NCI-H69 (cell line): ENCODE results near the gene NEK11.
"Not testable (repeated sequence)": the region's sequence is repeated elsewhere in the genome, so short reads cannot be mapped to it uniquely, and the experiment has no call there.

ENCODE experiments used
- DNase-seq: peaks from one replicate; lab custom pipeline; 2025; lab: John Stamatoyannopoulos, UW

Gene NEK11

DNA sequence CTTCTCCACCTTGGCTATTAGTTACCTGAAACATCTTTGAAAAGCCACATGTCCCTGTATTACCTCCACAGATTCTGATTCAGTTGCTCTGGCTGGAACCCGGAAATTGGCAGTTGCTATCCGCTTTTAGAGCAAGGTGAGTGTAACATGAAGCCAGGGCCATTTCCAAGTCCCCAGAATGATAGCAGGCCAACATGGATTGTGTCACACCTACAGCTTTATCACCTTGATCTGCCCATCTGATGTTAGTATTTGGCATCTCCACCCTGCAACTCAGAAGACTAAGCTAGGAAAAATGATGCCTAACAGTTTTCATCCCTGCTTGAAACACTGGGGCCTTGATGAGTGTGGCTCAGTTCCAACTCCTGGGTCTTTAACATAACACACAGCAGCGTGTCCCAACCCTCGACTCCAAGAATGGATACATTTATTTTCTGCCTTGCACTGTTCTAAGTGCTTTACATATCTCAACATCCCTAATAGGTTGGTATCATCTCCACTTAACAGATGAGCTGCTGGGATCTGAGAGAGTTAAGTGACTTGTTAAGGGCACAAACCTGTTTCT, 333.6 kb downstream of the NEK11 start:
- DNase-seq, result no peak

- DNase-seq, result not testable (repeated sequence)
Observed at GRCh38 chr3:131361066-131361463, 334.4 kb downstream of the NEK11 start.

DNA sequence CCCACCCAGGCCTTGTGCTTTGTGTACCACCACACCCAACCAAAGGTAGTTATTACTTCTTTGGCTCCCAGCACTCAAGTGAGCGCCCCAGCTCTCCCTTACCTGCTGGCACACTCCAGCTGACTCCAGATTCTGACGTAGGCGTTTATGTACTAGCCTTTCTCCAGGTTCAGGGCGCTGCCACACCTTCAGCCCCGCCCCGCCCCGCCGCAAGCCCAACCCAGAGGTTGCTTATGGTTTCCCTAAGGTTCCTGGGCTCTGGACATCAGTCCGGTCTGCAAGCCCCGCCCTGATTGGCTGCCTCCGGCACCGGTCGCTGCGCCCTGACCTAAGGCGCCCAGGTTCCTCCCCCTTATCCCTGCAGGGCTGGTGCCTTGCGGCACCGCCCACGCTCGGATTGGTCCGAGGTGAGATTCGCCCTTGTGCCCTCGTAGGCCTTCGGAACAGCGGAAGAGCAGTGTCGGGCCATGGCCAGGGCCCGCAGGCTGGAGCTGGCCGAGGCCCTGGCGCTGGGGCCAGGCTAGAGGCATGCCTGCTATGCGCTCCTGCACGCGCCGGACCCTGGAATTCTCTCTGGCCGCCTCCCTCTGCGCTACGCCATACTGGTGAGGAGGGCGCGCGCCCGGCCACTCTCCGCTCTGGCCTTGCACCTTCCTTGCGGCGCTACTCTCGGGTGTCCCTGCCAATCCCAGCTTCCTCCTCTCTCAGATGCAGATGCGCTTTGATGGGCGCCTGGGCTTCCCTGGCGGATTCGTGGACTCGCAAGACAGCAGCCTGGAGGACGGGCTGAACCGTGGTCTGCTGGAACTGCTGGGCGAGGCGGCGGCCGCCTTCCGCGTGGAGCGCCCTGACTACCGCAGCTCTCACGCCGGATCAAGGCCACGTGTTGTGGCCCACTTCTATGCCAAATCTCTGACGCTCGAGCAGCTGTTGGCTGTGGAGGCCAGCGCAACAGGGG, 335.1 kb downstream of the NEK11 start:
- peak; percentile 44 for DNase-seq

DNA sequence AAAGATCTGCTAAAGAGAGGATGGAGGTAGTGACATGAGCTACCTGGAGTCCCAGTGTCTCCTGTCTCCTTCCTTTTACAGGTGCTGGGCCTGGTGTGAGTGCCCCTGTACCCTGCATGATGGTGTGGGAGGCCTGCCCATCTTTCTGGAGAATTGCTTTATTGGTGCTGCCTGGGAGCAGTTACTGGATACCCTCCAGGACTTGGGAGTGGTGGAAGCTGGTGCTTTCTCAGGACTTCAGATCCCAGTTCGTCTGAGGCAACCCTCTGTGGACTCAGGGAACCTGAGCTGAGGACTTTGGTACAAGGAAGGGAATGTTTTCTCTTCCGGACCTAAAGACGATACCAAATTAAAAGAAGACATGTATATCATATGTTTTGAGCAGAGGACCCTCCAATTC, 336.6 kb downstream of the NEK11 start:
- no peak for DNase-seq

DNA sequence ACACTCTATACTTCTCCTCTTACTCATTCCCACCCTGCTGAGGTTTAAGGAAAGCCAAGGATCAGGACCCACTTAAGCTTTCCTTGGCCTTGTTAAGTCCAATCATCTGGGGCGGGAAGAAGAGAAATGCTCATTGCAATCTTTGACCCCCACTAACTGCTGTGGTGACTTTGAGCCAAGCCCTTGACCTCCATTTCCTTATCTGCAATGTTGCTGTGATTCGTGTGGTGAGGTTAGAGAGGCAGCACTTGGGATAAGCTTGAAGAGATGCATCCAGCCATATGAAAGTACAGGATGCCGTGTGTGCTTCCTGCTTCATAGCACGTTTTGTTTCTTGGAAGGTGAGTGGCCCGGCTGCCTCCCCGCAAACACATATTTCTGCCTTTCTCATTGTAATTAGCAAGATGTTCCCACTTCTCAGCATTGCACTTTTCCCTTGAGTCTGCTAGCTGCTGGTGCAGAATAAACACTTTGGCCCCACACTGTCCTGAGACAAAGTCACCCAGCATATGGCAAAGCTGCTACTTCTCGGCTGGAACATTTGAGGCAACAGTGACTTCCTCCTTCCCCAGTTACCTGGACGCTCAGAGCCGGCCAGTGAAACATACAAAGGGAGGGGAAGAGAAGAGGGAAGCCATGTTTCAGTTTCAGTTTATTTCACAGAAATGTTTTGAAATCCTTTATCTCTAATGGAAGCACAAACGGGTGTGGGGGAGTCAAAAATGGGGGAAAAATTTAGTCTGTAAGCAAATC, 344.4 kb downstream of the NEK11 start:
- DNase-seq, result no peak

- DNase-seq, result no peak
Observed at GRCh38 chr3:131371688-131372066, 345.0 kb downstream of the NEK11 start.

GRCh38 chr3:131374741-131375140, 348.1 kb downstream of the NEK11 start:
- DNase-seq, result no peak

GRCh38 chr3:131380821-131381444, 354.3 kb downstream of the NEK11 start:
- not testable (repeated sequence) for DNase-seq

GRCh38 chr3:131381445-131382291, 355.0 kb downstream of the NEK11 start, which contains the start of gene NUDT16:
Gene NUDT16, plus strand, starts transcription at chr3:131381774. Its CDS starts 31 bp downstream, at chr3:131381805.
- peak; percentile 91 for DNase-seq

- DNase-seq, result no peak
Observed at GRCh38 chr3:131386429-131387165, 359.9 kb downstream of the NEK11 start.

DNA sequence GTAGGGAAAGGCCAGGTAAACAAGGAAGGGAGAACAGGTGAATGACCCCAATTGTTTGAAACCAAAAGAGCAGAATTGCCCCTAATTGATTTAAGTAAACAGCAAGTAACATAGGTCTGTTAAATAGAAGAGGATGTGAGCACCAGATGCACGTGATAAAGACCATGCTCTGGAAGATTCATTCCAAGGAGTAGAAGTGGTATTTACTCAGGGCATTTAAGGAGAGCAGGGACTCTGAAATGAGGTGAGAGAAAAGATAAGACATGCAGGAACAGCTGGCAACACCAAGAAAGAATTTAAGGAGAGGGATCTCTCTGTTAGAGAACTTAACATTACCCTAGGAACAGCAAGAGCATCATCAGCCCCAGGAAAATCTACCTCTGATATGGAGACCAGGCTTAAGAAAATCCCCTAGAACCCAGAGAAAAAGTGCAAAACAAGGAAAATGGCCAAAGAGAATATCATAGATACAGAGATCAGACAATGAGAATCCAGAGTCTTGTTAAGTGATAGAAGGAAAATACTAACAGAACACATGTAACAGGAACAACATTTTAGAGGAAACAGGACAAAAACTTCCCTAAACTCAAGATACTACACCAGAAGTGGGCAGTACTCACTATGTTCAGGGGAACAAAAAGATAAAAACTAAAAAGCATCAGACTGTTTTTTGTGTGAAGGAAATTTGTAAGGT, 361.3 kb downstream of the NEK11 start:
- no peak for DNase-seq

GRCh38 chr3:131388490-131388799, 361.8 kb downstream of the NEK11 start:
- no peak for DNase-seq

DNA sequence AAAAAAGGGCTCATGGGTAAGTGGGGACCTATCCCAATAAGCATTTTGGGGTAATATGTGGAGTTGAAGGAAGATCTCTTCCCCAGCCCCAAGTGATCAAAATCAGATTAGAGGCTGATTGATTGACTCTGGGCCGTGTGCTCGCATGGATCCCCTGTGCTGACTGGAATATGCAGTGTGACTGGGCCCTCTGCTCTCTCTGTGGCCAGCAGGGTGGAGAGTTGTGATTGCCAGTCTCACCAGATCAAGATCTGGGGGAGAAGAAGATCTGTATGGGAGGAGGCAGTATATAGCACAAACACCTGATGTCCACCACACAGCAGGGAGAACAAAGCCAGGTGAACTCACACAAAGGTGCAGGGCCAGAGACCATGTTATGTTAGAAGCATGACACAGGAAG, 363.7 kb downstream of the NEK11 start:
- no peak for DNase-seq

DNA sequence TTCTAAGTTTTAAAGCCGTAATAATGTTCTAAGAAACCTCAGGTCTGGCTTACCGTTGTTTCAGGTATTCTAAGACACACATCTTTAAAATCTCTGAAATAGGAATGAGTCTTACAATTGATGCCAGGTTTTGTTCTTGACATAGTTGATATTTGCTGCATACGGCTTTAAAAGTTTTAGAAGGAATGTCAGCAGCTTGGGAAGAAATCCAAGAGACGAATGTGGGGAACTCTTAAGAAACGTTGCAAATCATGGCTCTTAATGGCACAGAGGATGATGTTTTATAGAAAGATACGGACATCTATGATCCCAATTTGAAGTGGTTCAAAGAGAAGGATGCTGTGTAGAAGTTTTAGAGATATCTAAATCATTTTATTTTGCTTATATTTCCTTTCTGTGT, 366.4 kb downstream of the NEK11 start:
- DNase-seq, result no peak

GRCh38 chr3:131393868-131394267, 367.2 kb downstream of the NEK11 start:
- DNase-seq, result no peak

DNA sequence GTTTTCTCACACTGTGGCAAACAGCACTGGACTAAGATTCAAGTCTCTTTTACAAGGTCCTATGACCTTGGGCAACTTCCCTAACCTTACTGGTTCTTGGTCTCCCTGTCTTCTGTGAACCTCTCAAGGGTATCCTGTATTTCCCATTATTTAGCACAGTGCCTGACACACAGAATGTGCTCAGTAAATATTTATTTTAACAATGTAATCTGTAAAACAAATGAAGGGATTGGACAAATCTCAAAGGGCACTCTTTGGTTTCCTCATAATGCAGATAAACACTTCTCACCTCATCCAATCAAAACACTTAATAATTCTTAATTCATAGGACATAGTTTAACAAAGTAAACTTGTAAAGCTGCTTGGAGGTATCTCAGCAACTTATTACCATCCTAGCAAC, 367.7 kb downstream of the NEK11 start:
- DNase-seq, result no peak

- no peak for DNase-seq
Observed at GRCh38 chr3:131396170-131396569, 369.5 kb downstream of the NEK11 start.

- no peak for DNase-seq
Observed at GRCh38 chr3:131397889-131398288, 371.2 kb downstream of the NEK11 start.
